Measurements from ENCODE around the gene TEAD2. TPM values are rescaled to one million over a fixed set of nuclear protein-coding genes. Genes with fewer than 3 reads are reported as not detected.

TEAD2 gene
- total RNA-seq, 2 experiments from 2014 or later, result not detected

DNA sequence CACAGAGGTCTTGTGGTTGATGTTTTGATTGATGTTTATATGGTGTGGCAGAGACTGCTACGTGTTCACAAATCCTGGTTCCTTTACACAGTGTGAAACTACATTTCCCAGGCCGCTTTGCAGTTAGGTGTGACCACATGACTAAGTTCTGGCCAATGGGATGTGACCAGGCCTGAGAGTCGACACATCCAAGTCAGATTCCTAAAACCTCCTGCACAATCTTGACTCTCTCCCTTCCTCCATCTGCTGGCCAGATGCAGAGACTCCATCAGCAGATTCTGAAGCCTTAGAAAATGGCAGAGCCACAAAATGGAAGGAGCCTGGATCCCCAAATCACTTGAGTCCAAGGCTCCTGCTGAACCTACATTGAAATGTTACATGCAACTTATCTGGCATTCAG, 14.4 kb downstream of the TEAD2 start:
- Mint-ChIP-seq H3K9me3 (ENCODE audit: low read depth) (no peaks in the 10 kb centered on the region), H3K27me3 (no peaks in the 10 kb centered on the region)
- intact Hi-C loops (cut with DNase I, micrococcal nuclease), result no loop called here

DNA sequence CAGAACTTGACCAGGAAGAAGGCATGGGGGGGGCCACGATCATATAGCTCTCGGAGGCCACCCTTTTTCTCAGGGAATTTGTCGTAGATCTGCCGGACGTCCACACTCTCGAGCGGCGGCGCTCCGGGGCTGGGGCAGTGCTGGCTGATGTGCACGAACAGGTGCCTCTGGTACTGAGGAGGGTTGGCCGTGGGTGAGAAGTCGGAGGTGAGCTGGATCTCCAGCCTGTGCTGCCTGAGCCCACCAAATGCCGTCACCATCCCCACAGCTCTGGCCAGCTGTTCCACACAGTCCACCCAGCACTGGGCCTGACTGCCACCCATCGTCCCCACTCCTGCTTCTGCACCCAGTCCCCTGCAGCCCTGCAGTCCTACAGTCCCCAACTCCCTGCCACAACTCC, 15.0 kb downstream of the TEAD2 start:
- H3K36me3 Mint-ChIP-seq (ENCODE audit: low read depth), result no peaks in the 10 kb centered on the region
- H3K4me3 Mint-ChIP-seq, result no peak overlapping the region
- DNase-seq, result no peak
- H3K27me3 Mint-ChIP-seq, result no peaks in the 10 kb centered on the region
- H3K27ac Mint-ChIP-seq, result no peak overlapping the region
- CTCF ChIA-PET, result interaction anchor here (1.4 kb wide), 1 partner anchor 46 kb away, joined by 4 read pairs; no protein-coding TSS in a partner anchor
- ATAC-seq, result no peak
- intact Hi-C loops (cut with DNase I, micrococcal nuclease), result no loop called here
- no peaks in the 10 kb centered on the region for H3K9me3 Mint-ChIP-seq (ENCODE audit: low read depth)
- peaks cover 7% of the 10 kb centered on the region for H3K4me1 Mint-ChIP-seq
- POLR2A ChIA-PET, result no interaction called here

More for the DNA sequence above, 14.4 kb downstream of the TEAD2 start:
- ATAC-seq, result peak; percentile 86
- ChIA-PET CTCF (interaction anchor here (1.0 to 1.4 kb wide), 3 partner anchors 14 to 149 kb away, joined by 4 read pairs; no protein-coding TSS in a partner anchor), POLR2A (interaction anchor here (0.8 kb wide), 1 partner anchor 291 kb away, joined by 3 read pairs; no protein-coding TSS in a partner anchor)
- Mint-ChIP-seq H3K4me1 (peaks cover 4% of the 10 kb centered on the region), H3K27ac (no peak overlapping the region), H3K4me3 (no peak overlapping the region), H3K36me3 (ENCODE audit: low read depth) (no peaks in the 10 kb centered on the region)
- peak; percentile 58 for DNase-seq

DNA sequence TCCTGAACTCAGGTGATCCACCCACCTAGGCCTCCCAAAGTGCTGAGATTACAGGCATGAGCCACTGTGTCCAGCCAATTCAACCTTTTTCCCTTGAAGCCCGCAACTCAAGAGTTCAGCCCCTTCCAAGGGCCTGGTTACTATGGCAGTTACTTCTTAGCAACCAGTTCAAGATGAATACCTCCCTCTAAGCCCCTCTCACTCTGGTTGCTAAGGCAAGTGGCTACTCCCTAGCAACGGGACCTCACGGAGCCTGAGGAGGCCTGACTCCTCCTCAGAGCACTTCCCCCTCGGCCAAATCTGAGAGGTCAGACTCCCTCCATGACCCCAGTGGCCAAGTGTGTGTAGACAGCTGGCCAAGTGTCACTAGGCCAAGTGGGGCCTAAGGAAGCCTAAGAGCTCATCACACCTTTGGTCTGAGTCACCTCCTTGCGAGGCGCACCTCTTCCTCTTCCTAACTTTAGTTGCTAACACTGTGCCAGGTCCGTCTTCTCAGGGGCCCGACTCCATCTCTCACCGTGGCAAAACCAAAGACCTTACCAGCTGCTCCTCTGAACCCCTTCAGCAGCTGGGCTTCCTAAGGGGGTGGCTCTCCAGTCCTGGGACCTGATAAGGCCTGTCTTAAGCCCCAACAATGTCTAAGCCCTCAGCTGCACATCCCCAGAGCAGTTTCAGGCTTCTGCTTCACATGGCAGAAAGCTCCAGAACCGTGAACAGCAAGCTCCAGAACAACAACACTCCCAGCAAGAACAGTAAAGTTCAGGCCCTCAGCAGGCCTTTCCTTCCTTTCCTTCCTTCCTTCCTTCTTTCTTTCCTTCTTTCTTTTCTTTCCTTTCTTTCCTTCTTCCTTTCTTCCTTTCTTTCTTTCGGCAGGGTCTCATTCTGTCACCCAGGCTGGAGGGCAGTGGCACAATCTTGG, 17.5 kb downstream of the TEAD2 start:
- Mint-ChIP-seq H3K36me3 (ENCODE audit: low read depth) (peaks cover 8% of the 10 kb centered on the region), H3K27ac (no peak overlapping the region), H3K4me1 (peaks cover 14% of the 10 kb centered on the region), H3K9me3 (ENCODE audit: low read depth) (no peaks in the 10 kb centered on the region), H3K4me3 (no peak overlapping the region), H3K27me3 (no peaks in the 10 kb centered on the region)
- CTCF ChIA-PET, result interaction anchor here (0.8 to 1.3 kb wide), 2 partner anchors 13 to 369 kb away, joined by 3 read pairs; no protein-coding TSS in a partner anchor
- intact Hi-C loops (cut with DNase I, micrococcal nuclease), result no loop called here
- no peak for ATAC-seq
- POLR2A ChIA-PET, result no interaction called here
- DNase-seq, result no peak

DNA sequence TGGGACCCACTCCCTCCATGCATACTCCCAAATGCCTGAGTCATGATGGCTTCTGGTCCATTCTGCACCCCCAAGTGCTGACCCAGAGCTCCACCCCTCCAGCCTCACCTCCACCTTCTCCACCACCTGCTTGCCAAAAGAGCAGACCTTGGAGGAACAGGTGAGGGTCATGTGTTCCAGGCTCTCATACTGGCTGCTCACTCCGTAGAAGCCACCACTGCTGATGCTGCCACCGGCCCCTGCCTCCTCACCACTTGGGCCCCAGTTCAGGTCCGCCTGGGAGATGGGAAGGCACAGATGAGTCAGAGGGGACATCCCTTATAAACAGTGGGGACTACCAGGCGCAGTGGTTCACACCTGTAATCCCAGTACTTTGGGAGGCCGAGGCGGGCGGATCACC, 19.1 kb downstream of the TEAD2 start:
- Mint-ChIP-seq H3K27ac (no peak overlapping the region), H3K36me3 (ENCODE audit: low read depth) (peaks cover 19% of the 10 kb centered on the region), H3K9me3 (ENCODE audit: low read depth) (no peaks in the 10 kb centered on the region), H3K4me1 (peaks cover 23% of the 10 kb centered on the region), H3K4me3 (no peak overlapping the region), H3K27me3 (no peaks in the 10 kb centered on the region)
- ChIA-PET CTCF (interaction anchor here (0.7 kb wide), 1 partner anchor 66 kb away, joined by 4 read pairs; no protein-coding TSS in a partner anchor), POLR2A (no interaction called here)
- intact Hi-C loops (cut with DNase I, micrococcal nuclease), result no loop called here
- DNase-seq (no peak), ATAC-seq (no peak)

- intact Hi-C loops (cut with DNase I, micrococcal nuclease), result no loop called here
- CTCF ChIA-PET, result interaction anchor here (0.6 to 0.7 kb wide), 3 partner anchors 49 to 819 kb away, joined by 3 to 4 read pairs (median 3); no protein-coding TSS in a partner anchor
- Mint-ChIP-seq H3K27me3 (no peaks in the 10 kb centered on the region), H3K4me3 (no peak overlapping the region), H3K36me3 (ENCODE audit: low read depth) (peaks cover 25% of the 10 kb centered on the region), H3K9me3 (ENCODE audit: low read depth) (no peaks in the 10 kb centered on the region), H3K27ac (no peak overlapping the region), H3K4me1 (peaks cover 27% of the 10 kb centered on the region)
- ATAC-seq, result no peak
- no peak for DNase-seq
- POLR2A ChIA-PET, result no interaction called here
Observed at GRCh38 chr19:49342291-49342721, 19.9 kb downstream of the TEAD2 start.

GRCh38 chr19:49340865-49341718, 21.1 kb downstream of the TEAD2 start:
- Mint-ChIP-seq H3K36me3 (ENCODE audit: low read depth) (peaks cover 31% of the 10 kb centered on the region), H3K27me3 (no peaks in the 10 kb centered on the region), H3K4me3 (no peak overlapping the region), H3K4me1 (peaks cover 38% of the 10 kb centered on the region), H3K27ac (no peak overlapping the region), H3K9me3 (ENCODE audit: low read depth) (no peaks in the 10 kb centered on the region)
- no peak for ATAC-seq
- DNase-seq, result no peak
- intact Hi-C loops (cut with DNase I, micrococcal nuclease), result no loop called here
- ChIA-PET CTCF (interaction anchor here (0.6 to 1.4 kb wide), 3 partner anchors 10 to 78 kb away, joined by 3 to 4 read pairs (median 3); no protein-coding TSS in a partner anchor), POLR2A (no interaction called here)

- no peak overlapping the region for H3K27ac Mint-ChIP-seq
- no peak for DNase-seq
Observed at GRCh38 chr19:49340069-49340864, 21.9 kb downstream of the TEAD2 start.

GRCh38 chr19:49339301-49340068, 22.7 kb downstream of the TEAD2 start:
- Mint-ChIP-seq H3K27ac (no peak overlapping the region), H3K4me1 (peaks cover 47% of the 10 kb centered on the region), H3K27me3 (no peaks in the 10 kb centered on the region), H3K36me3 (ENCODE audit: low read depth) (peaks cover 36% of the 10 kb centered on the region), H3K4me3 (no peak overlapping the region), H3K9me3 (ENCODE audit: low read depth) (no peaks in the 10 kb centered on the region)
- ChIA-PET CTCF (interaction anchor here (0.6 kb wide), 2 partner anchors 90 to 497 kb away, joined by 3 to 4 read pairs; no protein-coding TSS in a partner anchor), POLR2A (no interaction called here)
- ATAC-seq, result no peak
- DNase-seq, result no peak
- intact Hi-C loops (cut with DNase I, micrococcal nuclease), result loop anchor here in 1 of 2 experiments (10.0 kb wide), 1 partner anchor 465 kb away; the partner anchor contains the start of gene PPP1R15A

More at GRCh38 chr19:49340069-49340864, 21.9 kb downstream of the TEAD2 start:
- H3K4me3 Mint-ChIP-seq, result no peak overlapping the region
- intact Hi-C loops (cut with DNase I, micrococcal nuclease), result no loop called here
- CTCF ChIA-PET, result interaction anchor here (0.6 to 1.4 kb wide), 3 partner anchors 9 to 91 kb away, joined by 3 to 4 read pairs (median 3); no protein-coding TSS in a partner anchor
- no peak for ATAC-seq
- no peaks in the 10 kb centered on the region for H3K9me3 Mint-ChIP-seq (ENCODE audit: low read depth)
- no peaks in the 10 kb centered on the region for H3K27me3 Mint-ChIP-seq
- POLR2A ChIA-PET, result interaction anchor here (0.6 kb wide), 1 partner anchor 18 kb away, joined by 11 read pairs; no protein-coding TSS in a partner anchor
- H3K36me3 Mint-ChIP-seq (ENCODE audit: low read depth), result peaks cover 36% of the 10 kb centered on the region
- H3K4me1 Mint-ChIP-seq, result peaks cover 42% of the 10 kb centered on the region

- H3K4me3 Mint-ChIP-seq, result no peak overlapping the region
- POLR2A ChIA-PET, result interaction anchor here (1.0 kb wide), 1 partner anchor 35 kb away, joined by 3 read pairs; no protein-coding TSS in a partner anchor
- CTCF ChIA-PET, result interaction anchor here (0.6 kb wide), 1 partner anchor 496 kb away, joined by 3 read pairs; no protein-coding TSS in a partner anchor
Observed at GRCh38 chr19:49338691-49339300, 23.4 kb downstream of the TEAD2 start.

More at GRCh38 chr19:49338691-49339300, 23.4 kb downstream of the TEAD2 start:
- H3K27me3 Mint-ChIP-seq, result no peaks in the 10 kb centered on the region
- peak; percentile 70 for DNase-seq
- H3K27ac Mint-ChIP-seq, result no peak overlapping the region
- H3K36me3 Mint-ChIP-seq (ENCODE audit: low read depth), result peaks cover 36% of the 10 kb centered on the region
- H3K4me1 Mint-ChIP-seq, result peaks cover 52% of the 10 kb centered on the region
- H3K9me3 Mint-ChIP-seq (ENCODE audit: low read depth), result no peaks in the 10 kb centered on the region
- ATAC-seq, result no peak
- intact Hi-C loops (cut with DNase I, micrococcal nuclease), result loop anchor here in 1 of 2 experiments (10.0 kb wide), 1 partner anchor 464 kb away; the partner anchor contains the start of gene PPP1R15A

Measured in activated CD4-positive, alpha-beta T cell treated with anti-CD3 and anti-CD28 coated beads for 36 hours (primary cell).